GM18867 (cell line): ENCODE results near the gene OVCA2.
A peak's percentile ranks its signal among the peaks of the same experiment; 100 is the strongest.

Source experiments
- ATAC-seq: cut with Tn5 transposase; IDR thresholded peaks from one replicate; pipeline ENCODE4 v1.9.1; 2021; ENCODE audit warnings: mild to moderate bottlenecking, moderate library complexity; ENCODE audit not compliant: unreplicated experiment

The OVCA2 gene

DNA sequence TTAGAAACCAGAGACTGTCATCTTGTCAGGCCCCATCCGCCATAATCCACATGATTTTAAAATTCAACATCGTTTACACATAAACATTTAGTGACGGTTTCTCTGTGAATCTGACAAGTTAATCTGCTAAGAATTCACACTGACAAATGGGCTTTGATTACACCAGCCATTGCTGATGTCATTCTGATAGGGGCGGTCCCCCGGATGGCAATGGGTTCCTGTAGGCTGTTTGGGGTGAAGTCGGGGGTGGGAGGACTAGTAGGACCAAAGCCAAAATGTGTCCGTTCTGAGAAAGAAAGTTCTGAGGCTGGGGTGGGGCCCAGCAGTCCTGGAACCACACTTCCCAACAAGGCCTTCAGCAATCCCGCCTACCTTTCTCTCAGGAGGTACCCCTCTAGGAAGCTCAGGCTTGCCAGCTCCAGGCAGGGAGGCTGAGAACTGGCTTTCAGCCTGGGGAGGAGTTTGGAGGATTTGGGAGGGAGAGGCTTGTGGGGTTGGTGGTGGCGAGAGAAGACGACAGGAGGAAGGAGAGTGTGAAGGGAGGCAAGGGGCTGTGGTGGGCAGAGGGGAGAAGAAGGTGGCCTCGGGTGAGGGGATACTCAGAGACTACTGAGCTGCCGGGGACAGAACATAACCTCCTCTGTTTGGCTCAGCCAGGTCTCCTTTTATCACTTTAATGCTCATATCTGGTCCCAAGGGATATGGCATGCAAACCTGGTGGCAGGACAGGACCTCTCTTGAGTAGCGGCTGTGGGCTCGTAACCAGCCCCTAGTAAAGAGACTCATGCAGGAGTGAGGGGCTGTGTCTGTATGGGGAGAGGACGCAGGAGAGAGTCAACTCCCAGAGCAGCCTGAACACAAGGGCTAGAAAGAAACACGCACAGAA is 21.7 kb downstream of the OVCA2 start:
- ATAC-seq, result no peak

GRCh38 chr17:2064147-2064489 is 22.3 kb downstream of the OVCA2 start:
- ATAC-seq, result no peak

- no peak for ATAC-seq
Measured at GRCh38 chr17:2064520-2064971, 22.7 kb downstream of the OVCA2 start.

DNA sequence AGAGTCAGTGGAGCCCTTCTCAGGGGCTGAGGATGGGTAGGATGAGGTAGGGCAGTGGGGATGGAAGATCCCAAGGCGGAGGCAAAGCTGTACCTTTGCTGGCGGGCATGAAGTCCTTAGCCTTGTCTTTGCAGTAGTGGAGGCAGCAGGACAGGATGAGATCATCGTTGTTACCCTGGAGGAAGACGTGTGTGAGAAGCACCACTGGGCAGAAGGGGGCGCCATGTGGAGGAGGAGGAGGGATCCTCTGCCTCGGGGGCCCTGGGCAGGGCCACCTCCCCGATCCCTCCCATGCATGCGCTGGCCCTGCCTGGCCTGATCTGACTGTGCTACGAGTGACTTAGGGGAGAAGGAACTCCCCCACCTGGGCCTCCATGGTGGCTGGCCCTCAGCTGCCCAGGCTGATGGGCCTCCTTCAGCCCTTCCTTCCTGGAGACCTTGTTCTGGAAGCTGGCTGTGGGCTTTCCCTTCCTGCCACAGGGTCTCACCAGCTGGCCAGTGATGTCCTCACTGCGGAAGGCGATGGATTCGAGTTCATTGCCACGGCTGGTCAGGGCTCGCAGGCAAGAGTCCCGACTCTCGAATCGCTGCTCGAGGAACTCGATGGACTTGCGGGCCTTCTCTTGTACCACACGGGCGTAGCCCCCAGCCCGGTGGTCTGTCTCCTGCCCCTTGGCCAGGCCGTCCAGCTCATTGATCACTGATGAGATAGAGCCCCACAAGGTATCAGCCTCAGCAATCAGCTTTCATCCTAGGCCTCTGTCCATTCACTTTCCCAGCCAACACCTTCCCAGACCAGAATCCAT is 23.4 kb downstream of the OVCA2 start:
- ATAC-seq, result no peak

- ATAC-seq, result no peak
Measured at GRCh38 chr17:2065949-2066400, 24.2 kb downstream of the OVCA2 start.

DNA sequence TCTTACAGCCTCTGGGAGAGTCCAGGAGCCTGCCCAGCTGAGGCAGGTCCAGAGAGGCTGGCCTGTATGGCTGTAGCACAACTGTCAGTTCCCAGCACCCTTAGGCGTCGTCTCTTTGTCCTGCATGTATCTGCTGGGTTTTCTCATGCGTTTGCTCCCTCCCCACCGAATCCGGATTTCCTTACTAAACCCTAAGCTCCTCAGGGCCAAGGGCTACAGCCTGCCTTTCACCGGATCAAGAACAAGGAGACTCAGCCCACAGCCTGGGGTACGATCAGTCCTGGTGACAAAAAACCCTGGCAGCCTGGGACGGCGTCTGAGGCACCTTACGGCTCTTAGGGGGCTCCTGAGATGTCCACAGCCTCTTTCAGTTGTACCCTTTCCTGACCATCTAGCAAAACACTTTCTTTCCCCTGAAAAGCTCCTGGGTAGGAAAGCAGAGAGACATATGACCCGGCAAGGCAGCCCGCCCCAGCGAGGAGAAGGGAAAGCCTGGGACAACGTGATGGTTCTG is 25.3 kb downstream of the OVCA2 start:
- ATAC-seq, result no peak

- no peak for ATAC-seq
Measured at GRCh38 chr17:2067608-2068024, 25.8 kb downstream of the OVCA2 start.

- no peak for ATAC-seq
Measured at GRCh38 chr17:2068031-2068518, 26.3 kb downstream of the OVCA2 start.

- no peak for ATAC-seq
Measured at GRCh38 chr17:2068519-2069051, 26.8 kb downstream of the OVCA2 start.

GRCh38 chr17:2070241-2071023 is 28.6 kb downstream of the OVCA2 start:
- ATAC-seq, result peak; percentile 83

DNA sequence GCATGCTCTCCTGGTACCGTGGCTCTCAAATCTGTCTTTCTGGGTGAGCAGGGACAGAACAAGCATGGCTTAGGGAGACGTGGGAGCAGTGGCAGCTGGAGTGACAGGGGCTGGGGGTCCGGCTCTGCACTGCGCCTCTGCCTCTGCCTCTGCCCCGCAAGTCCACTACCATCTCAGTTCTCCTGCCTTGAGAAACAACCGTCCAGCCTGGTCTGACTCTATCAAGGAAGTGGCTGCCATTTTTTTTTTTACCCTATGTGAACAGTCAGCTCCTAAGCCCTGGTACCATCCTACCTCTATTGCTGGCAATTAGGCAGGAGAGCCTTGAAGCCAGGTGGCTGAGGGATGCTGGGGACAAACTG is 29.2 kb downstream of the OVCA2 start:
- no peak for ATAC-seq

DNA sequence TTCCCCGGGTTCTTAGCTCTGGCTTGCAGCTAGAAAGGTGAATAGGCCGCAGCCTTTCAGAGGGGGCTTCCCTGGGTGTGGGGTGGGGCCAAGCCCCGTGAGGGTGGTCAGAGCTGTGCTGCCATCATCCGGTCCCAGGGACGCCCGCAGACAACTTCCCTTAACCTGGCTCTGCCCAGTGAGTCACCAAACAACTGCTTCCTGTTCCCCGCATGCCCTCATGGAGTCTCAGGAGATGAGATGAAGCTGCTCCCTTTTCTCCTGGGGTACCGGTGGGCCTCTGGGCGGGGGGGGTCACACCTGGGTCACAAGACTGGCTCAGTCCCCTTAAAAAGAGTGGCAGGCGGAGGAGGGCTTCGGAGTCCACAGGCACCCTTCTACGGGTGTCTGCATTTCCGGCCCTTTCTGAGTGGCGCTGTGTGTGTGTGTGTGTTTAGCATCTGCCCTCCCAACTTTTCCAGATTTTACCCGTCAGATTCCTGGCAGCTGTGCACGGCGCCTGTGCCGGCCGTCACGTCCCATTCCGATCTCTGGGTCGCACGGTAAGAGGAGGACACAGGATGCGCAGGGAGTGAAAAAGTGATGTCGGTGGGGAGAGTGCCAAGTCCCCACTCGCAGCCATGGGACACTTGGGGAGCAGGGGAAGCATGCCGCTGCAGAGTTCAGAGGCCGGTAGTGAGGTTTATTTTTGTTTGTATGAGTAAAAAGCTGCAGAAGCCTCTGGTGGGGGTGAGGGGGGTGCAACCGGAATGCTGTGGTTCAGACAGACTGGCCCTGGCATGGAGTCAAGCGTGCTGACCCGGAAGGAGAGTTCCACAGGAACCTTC is 29.8 kb downstream of the OVCA2 start:
- ATAC-seq, result no peak

- no peak for ATAC-seq
Measured at GRCh38 chr17:2074919-2075318, 33.1 kb downstream of the OVCA2 start.

GRCh38 chr17:2075336-2076086 is 33.7 kb downstream of the OVCA2 start:
- ATAC-seq, result no peak

DNA sequence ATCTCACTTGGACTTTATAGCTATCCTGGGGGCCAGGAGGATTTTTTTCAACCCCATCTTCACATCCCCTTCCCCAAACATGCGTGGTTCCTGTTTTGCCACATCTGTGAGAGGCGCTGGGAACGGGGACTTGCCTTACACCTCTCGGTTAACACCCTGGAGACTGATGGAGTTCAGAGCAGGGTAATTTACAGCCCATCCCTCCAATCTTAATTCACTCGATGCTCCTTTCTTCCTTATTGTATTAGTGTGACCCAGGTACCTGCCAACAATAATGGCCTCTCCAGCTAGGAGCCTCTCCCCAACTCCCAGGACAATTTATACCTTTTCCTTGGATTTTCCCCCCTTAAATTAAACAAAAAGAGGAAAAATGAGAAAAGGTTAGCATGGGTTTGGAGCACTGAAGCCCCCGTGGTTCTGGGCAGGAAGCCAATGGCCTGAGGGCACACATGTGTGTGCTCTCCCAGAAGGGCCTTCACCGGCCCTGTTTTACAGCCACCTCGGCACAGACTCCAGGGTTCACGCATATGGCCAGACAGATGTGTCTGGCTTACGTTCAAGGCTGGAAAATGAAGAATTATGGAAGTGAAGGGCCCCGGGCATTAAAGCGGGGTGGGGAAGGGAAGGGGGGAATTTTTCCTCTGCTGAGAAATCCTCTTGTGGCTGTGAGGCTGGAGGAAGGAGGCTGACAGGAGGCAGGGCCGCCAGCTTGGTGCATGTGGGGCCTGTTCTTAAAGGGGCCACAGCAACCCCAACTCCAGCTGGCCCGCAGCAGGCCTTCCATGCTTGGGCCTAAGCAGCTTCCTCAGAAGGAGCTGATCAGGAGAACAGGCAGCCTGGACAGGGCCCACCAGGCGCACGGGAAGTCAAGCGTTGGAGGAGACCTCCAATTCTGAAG is 34.5 kb downstream of the OVCA2 start:
- ATAC-seq, result no peak

GRCh38 chr17:2077040-2077439 is 35.2 kb downstream of the OVCA2 start:
- ATAC-seq, result no peak

DNA sequence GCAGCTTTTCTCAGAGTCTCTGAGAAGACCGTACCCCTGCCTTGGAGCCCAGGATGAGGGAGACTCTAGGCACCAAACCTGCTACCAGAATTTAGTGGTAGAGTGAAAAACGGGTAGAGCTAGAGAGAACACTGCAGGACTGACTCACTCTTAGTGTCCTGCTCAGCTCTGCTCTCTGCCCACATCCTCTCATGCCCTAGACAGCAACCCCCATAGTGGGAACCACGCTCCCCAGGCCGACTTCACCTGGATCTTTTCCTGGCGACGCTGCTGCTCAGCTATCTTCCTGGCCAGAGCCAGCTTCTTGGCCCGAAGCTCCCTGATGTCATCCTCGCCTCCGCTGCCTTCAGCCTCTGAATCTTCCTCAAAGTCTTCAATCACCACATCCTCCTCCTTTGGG is 39.7 kb downstream of the OVCA2 start:
- no peak for ATAC-seq
